OCI-LY7 (cell line): Measurements from ENCODE around the gene C9. TPM values are rescaled to one million over a fixed set of nuclear protein-coding genes. Genes with fewer than 3 reads are reported as not detected.

ENCODE experiments used
- BruUV-seq: library from RNA; stranded (reverse); fragments of 400-500 nt; replicated peaks from 2 replicates; lab custom pipeline; 2021; lab: Mats Ljungman, UMichigan
- CTCF ChIA-PET: fragments of 300-600 bp; sonication (Branson Sonifier 250); formaldehyde crosslinking; loops from one replicate; lab custom pipeline; 2022; ENCODE audit warnings: antibody characterized with exemption; ENCODE audit not compliant: unreplicated experiment; lab: Charles Lee
- POLR2A ChIA-PET: fragments of 300-600 bp; sonication (Branson Sonifier 250); formaldehyde crosslinking; loops from one replicate; lab custom pipeline; 2022; ENCODE audit warnings: antibody characterized with exemption; lab: Charles Lee
- DNase-seq: peaks from one replicate; pipeline ENCODE4 v3.0.0-alpha.2; 2015; ENCODE audit warnings: low spot score
- H2AFZ ChIP-seq: fragments of 200-600 bp; sonication (generic), shearing (Covaris generic); 2 replicates; pipeline ENCODE4 v1.6.1; 2014; ENCODE audit warnings: mild to moderate bottlenecking, antibody characterized with exemption, low read length, moderate library complexity
- H3K27ac ChIP-seq: fragments of 200-600 bp; sonication (generic); 2 replicates; pipeline ENCODE4 v1.5.1; 2014; ENCODE audit warnings: mixed run types, low read depth, mild to moderate bottlenecking, moderate library complexity, low read length, inconsistent platforms; ENCODE audit not compliant: poor library complexity, severe bottlenecking
- H3K36me3 ChIP-seq: fragments of 200-600 bp; sonication (generic); 2 replicates; pipeline ENCODE4 v1.6.1; 2014; ENCODE audit warnings: mild to moderate bottlenecking, antibody characterized with exemption, low read length, moderate library complexity, mixed read lengths; ENCODE audit not compliant: insufficient read depth
- H3K4me1 ChIP-seq: fragments of 200-600 bp; sonication (generic); 2 replicates; pipeline ENCODE4 v1.5.1; 2014; ENCODE audit warnings: mild to moderate bottlenecking, low read length; ENCODE audit not compliant: insufficient read depth, poor library complexity, severe bottlenecking
- H3K4me2 ChIP-seq: fragments of 200-600 bp; sonication (generic); 2 replicates; pipeline ENCODE4 v1.6.1; 2014; ENCODE audit warnings: mild to moderate bottlenecking, low read length
- H3K4me3 ChIP-seq: fragments of 200-600 bp; sonication (generic); 2 replicates; pipeline ENCODE4 v1.5.1; 2014; ENCODE audit warnings: mild to moderate bottlenecking, low read depth, low read length; ENCODE audit not compliant: poor library complexity, severe bottlenecking
- H3K79me2 ChIP-seq: fragments of 200-600 bp; sonication (generic); 2 replicates; pipeline ENCODE4 v1.6.1; 2016; ENCODE audit warnings: low read depth, mild to moderate bottlenecking, low read length, moderate library complexity, mixed read lengths; ENCODE audit not compliant: insufficient read depth
- H3K9me2 ChIP-seq: fragments of 200-600 bp; sonication (generic); 2 replicates; pipeline ENCODE4 v1.6.1; 2016; ENCODE audit warnings: mild to moderate bottlenecking, low read length, mixed read lengths; ENCODE audit not compliant: insufficient read depth
- H3K9me3 ChIP-seq: fragments of 200-600 bp; sonication (generic); 2 replicates; pipeline ENCODE4 v1.6.1; 2014; ENCODE audit warnings: mild to moderate bottlenecking, mixed run types, low read length, mixed read lengths
- H4K20me1 ChIP-seq: fragments of 200-600 bp; sonication (generic); 2 replicates; pipeline ENCODE4 v1.6.1; 2014; ENCODE audit warnings: mild to moderate bottlenecking, antibody characterized with exemption, low read length, moderate library complexity, mixed read lengths; ENCODE audit not compliant: insufficient read depth
- CTCF ChIP-seq: fragments of 200-600 bp; sonication (generic); conservative IDR thresholded peaks from 2 replicates; pipeline ENCODE4 v1.5.1; 2014; ENCODE audit warnings: mild to moderate bottlenecking, antibody characterized with exemption, low read length, moderate library complexity, mixed read lengths
- EZH2phosphoT487 ChIP-seq: fragments of 200-600 bp; sonication (generic); IDR thresholded peaks from 2 replicates; pipeline ENCODE4 v1.6.1; 2018; ENCODE audit warnings: low read depth, borderline replicate concordance, mild to moderate bottlenecking, mixed run types, antibody characterized with exemption, low read length, moderate library complexity, mixed read lengths
- intact Hi-C: fragments of 100-400 bp; cut with micrococcal nuclease; formaldehyde crosslinking; loops from one replicate; pipeline ENCODE4 v1.10.0; 2022; ENCODE audit not compliant: unreplicated experiment
- total RNA-seq, 2 experiments: library from RNA; depleted of rRNA in 1 of 2; stranded (reverse); fragments of >200 nt in 1 of 2; shearing (Covaris generic) in 1 of 2; gene quantifications; 2 replicates each; pipeline ENCODE4 v1.2.3, GENCODE V29; 2014 to 2022

Gene C9
- total RNA-seq, 2 experiments from 2014 or later: not detected

- Histone ChIP-seq H3K27ac (no peak overlapping the region), H3K9me2 (no peaks in the 10 kb centered on the region), H3K4me3 (no peak overlapping the region), H3K79me2 (no peaks in the 10 kb centered on the region), H3K4me1 (no peaks in the 10 kb centered on the region), H3K9me3 (no peaks in the 10 kb centered on the region), H3K4me2 (no peak overlapping the region), H2AFZ (no peak overlapping the region), H4K20me1 (no peaks in the 10 kb centered on the region), H3K36me3 (no peaks in the 10 kb centered on the region)
- BruUV-seq: no TSS peak
- no peak for TF ChIP-seq EZH2phosphoT487
- TF ChIP-seq CTCF: no peak
- CTCF ChIA-PET: no interaction called here
- no peak for DNase-seq
- POLR2A ChIA-PET: interaction anchor here (0.8 to 1.3 kb wide), 2 partner anchors 13 to 49 kb away, joined by 3 read pairs; no protein-coding TSS in a partner anchor
- intact Hi-C loops: no loop called here
These were observed 32.5 kb upstream of the C9 start for GRCh38 chr5:39396843-39397242.

GRCh38 chr5:39395521-39395920, 31.2 kb upstream of the C9 start:
- Histone ChIP-seq H3K4me1 (no peaks in the 10 kb centered on the region), H4K20me1 (no peaks in the 10 kb centered on the region), H3K27ac (no peak overlapping the region), H3K9me3 (no peaks in the 10 kb centered on the region), H3K9me2 (no peaks in the 10 kb centered on the region), H3K4me3 (no peak overlapping the region), H3K79me2 (no peaks in the 10 kb centered on the region), H3K36me3 (no peaks in the 10 kb centered on the region), H2AFZ (no peak overlapping the region), H3K4me2 (no peak overlapping the region)
- no TSS peak for BruUV-seq
- intact Hi-C loops: no loop called here
- DNase-seq: no peak
- ChIA-PET CTCF (no interaction called here), POLR2A (interaction anchor here (1.1 kb wide), 1 partner anchor 160 kb away, joined by 3 read pairs; no protein-coding TSS in a partner anchor)
- TF ChIP-seq EZH2phosphoT487 (no peak), CTCF (no peak)

- no peaks in the 10 kb centered on the region for H4K20me1 ChIP-seq
- POLR2A ChIA-PET: interaction anchor here (1.1 kb wide), 1 partner anchor 160 kb away, joined by 3 read pairs; no protein-coding TSS in a partner anchor
- H3K79me2 ChIP-seq: no peaks in the 10 kb centered on the region
- H3K4me3 ChIP-seq: no peak overlapping the region
- no peak for DNase-seq
- H3K27ac ChIP-seq: no peak overlapping the region
- intact Hi-C loops: no loop called here
- H3K9me2 ChIP-seq: no peaks in the 10 kb centered on the region
- CTCF ChIA-PET: no interaction called here
- no TSS peak for BruUV-seq
- no peaks in the 10 kb centered on the region for H3K4me1 ChIP-seq
- no peak overlapping the region for H2AFZ ChIP-seq
- TF ChIP-seq EZH2phosphoT487 (no peak), CTCF (no peak)
- no peaks in the 10 kb centered on the region for H3K36me3 ChIP-seq
- no peaks in the 10 kb centered on the region for H3K9me3 ChIP-seq
- no peak overlapping the region for H3K4me2 ChIP-seq
These were observed 30.7 kb upstream of the C9 start for GRCh38 chr5:39394946-39395345.
